ENCODE results near the gene AHRR. TPM values are rescaled to one million over a fixed set of nuclear protein-coding genes. Genes with fewer than 3 reads are reported as not detected.

Gene AHRR
- total RNA-seq, 1 experiment from 2014 or later = 2.2 TPM

GRCh38 chr5:476814-477175 is 155.3 kb downstream of the AHRR start:
- Mint-ChIP-seq H3K4me3 (no peak overlapping the region), H3K9me3 (no peaks in the 10 kb centered on the region), H3K27me3 (ENCODE audit: low read depth) (peaks cover 48% of the 10 kb centered on the region), H3K27ac (no peak overlapping the region), H3K36me3 (ENCODE audit: insufficient read depth in 1 of 3, low read depth in 3 of 3) (no peaks in the 10 kb centered on the region), H3K4me1 (peaks cover 3 to 7% of the 10 kb centered on the region in 2 experiments)
- no peak overlapping the region for H2AK5ac ChIP-seq (ENCODE audit: insufficient read length, low read length)
- no peaks in the 10 kb centered on the region for H3K4me1 ChIP-seq (ENCODE audit: insufficient read depth, low read length)
- no peak overlapping the region for H2AFZ ChIP-seq (ENCODE audit: low read length)
- H2BK12ac ChIP-seq (ENCODE audit: insufficient read length, low read depth, low read length) = no peak overlapping the region
- H4K20me1 ChIP-seq (ENCODE audit: control insufficient read depth, insufficient read depth, insufficient read length) = no peaks in the 10 kb centered on the region
- no peak overlapping the region for H2BK5ac ChIP-seq (ENCODE audit: insufficient read length, low read length)
- no peak overlapping the region for H2BK20ac ChIP-seq (ENCODE audit: low read depth, low read length, poor library complexity, severe bottlenecking)
- H3K9me3 ChIP-seq (ENCODE audit: control insufficient read depth, low read depth, low read length) = no peaks in the 10 kb centered on the region
- no peak overlapping the region for H2BK15ac ChIP-seq (ENCODE audit: low read depth, low read length)
- H3K23ac ChIP-seq (ENCODE audit: insufficient read length, low read depth, low read length) = no peak overlapping the region
- no peak overlapping the region for H2BK120ac ChIP-seq (ENCODE audit: low read depth, low read length, poor library complexity, severe bottlenecking)
- no peak for TF ChIP-seq CTCF (conservative IDR thresholded peaks at IDR 0.05)
- no peaks in the 10 kb centered on the region for H3K79me2 ChIP-seq (ENCODE audit: insufficient read depth, low read length)
- H3K27me3 ChIP-seq (ENCODE audit: insufficient read depth, low read length) = peaks cover 25% of the 10 kb centered on the region; the same call in 1 of the 2 replicates
- H3K4ac ChIP-seq (ENCODE audit: low read depth, low read length) = no peak overlapping the region
- DNase-seq = no peak
- peaks cover 16% of the 10 kb centered on the region for H3K23me2 ChIP-seq (ENCODE audit: insufficient read length, low read depth, low read length, poor library complexity, severe bottlenecking)
- H3K14ac ChIP-seq (ENCODE audit: insufficient read depth, low read length) = no peak overlapping the region; the same call in 1 of the 2 replicates
- no peak overlapping the region for H3K18ac ChIP-seq (ENCODE audit: insufficient read length, low read depth, low read length)
- H3K79me1 ChIP-seq (ENCODE audit: insufficient read depth, low read depth, low read length, poor library complexity, severe bottlenecking) = no peaks in the 10 kb centered on the region
- no peak overlapping the region for H3K9ac ChIP-seq (ENCODE audit: extremely low read depth, insufficient read length, low read length)
- no peak overlapping the region for H3T11ph ChIP-seq (ENCODE audit: low read length)
- no peak overlapping the region for H3K56ac ChIP-seq (ENCODE audit: insufficient read length, low read depth, low read length)
- H4K5ac ChIP-seq (ENCODE audit: insufficient read length, low read depth, low read length) = no peak overlapping the region
- WGBS (ENCODE audit: extremely low coverage, insufficient read length, low lambda C conversion rate) = no CpG with 5 or more reads among the region's 9 CpGs
- H3K27ac ChIP-seq (ENCODE audit: insufficient read length, low read depth, low read length) = no peak overlapping the region
- no peak overlapping the region for H4K8ac ChIP-seq (replicated peaks; ENCODE audit: insufficient read length, low read depth, low read length)
- no peak overlapping the region for H4K91ac ChIP-seq (ENCODE audit: insufficient read length, low read depth, low read length)
- H3K4me2 ChIP-seq (ENCODE audit: insufficient read depth, insufficient read length, low read length) = no peak overlapping the region
